Activated T-helper 2 cell treated with anti-CD3 and anti-CD28 coated beads, Interferon-gamma antibody, Interleukin-2, Interleukin-4, amounts not matched to agents 10 μg/mL and 5 μg/mL and 100 μg/mL, durations not matched to agents 14 hours and 24 hours and 36 hours (primary cell): ENCODE results near the gene C1orf159. TPM values are rescaled to one million over a fixed set of nuclear protein-coding genes. Genes with fewer than 3 reads are reported as not detected.

Experiments used
- DNase-seq: peaks from one replicate; pipeline ENCODE4 v3.0.0; 2021; ENCODE audit warnings: low spot score
- H3K27ac Mint-ChIP-seq: one replicate; pipeline ENCODE4 v1.8.0; 2021; ENCODE audit warnings: mixed read lengths
- H3K27me3 Mint-ChIP-seq: one replicate; pipeline ENCODE4 v1.8.0; 2021; ENCODE audit warnings: low read depth, mixed read lengths
- H3K36me3 Mint-ChIP-seq: one replicate; pipeline ENCODE4 v1.8.0; 2021; ENCODE audit warnings: low read depth, mixed read lengths
- H3K4me1 Mint-ChIP-seq: one replicate; pipeline ENCODE4 v1.8.0; 2021; ENCODE audit warnings: low read depth, mixed read lengths
- H3K4me3 Mint-ChIP-seq: one replicate; pipeline ENCODE4 v1.8.0; 2021; ENCODE audit warnings: low read depth, mild to moderate bottlenecking, moderate library complexity, mixed read lengths
- H3K9me3 Mint-ChIP-seq: one replicate; pipeline ENCODE4 v1.8.0; 2021; ENCODE audit warnings: mixed read lengths
- intact Hi-C: fragments of 100-400 bp; cut with micrococcal nuclease; formaldehyde crosslinking; loops from one replicate; pipeline ENCODE4 v1.15.1; 2023
- total RNA-seq: library from RNA; stranded (reverse); gene quantifications from 2 replicates; pipeline ENCODE4 v1.2.3, GENCODE V29; 2022

C1orf159 gene
- total RNA-seq, 1 donor from 2014 or later: 22.1 TPM

GRCh38 chr1:1124508-1124785 lies 8.6 kb upstream of the C1orf159 start:
- H3K36me3 Mint-ChIP-seq: no peaks in the 10 kb centered on the region
- intact Hi-C loops: loop anchor here (5.0 kb wide), 2 partner anchors 128 to 168 kb away; no protein-coding TSS in a partner anchor

GRCh38 chr1:1123581-1124507 lies 8.0 kb upstream of the C1orf159 start:
- H3K27me3 Mint-ChIP-seq: peaks cover 8% of the 10 kb centered on the region
- no peaks in the 10 kb centered on the region for H3K36me3 Mint-ChIP-seq
- DNase-seq: no peak
- H3K4me1 Mint-ChIP-seq: no peaks in the 10 kb centered on the region
- no peaks in the 10 kb centered on the region for H3K9me3 Mint-ChIP-seq
- no peak overlapping the region for H3K4me3 Mint-ChIP-seq
- no peak overlapping the region for H3K27ac Mint-ChIP-seq
- intact Hi-C loops: loop anchor here (5.0 kb wide), 2 partner anchors 128 to 168 kb away; no protein-coding TSS in a partner anchor

More at GRCh38 chr1:1124508-1124785, 8.6 kb upstream of the C1orf159 start:
- H3K27me3 Mint-ChIP-seq: peaks cover 4% of the 10 kb centered on the region
- H3K4me3 Mint-ChIP-seq: no peak overlapping the region
- no peak overlapping the region for H3K27ac Mint-ChIP-seq
- no peak for DNase-seq
- no peaks in the 10 kb centered on the region for H3K9me3 Mint-ChIP-seq
- no peaks in the 10 kb centered on the region for H3K4me1 Mint-ChIP-seq

- H3K4me3 Mint-ChIP-seq: no peak overlapping the region
- H3K27me3 Mint-ChIP-seq: peaks cover 9% of the 10 kb centered on the region
- DNase-seq: no peak
- intact Hi-C loops: loop anchor here (1.0 to 5.0 kb wide), 3 partner anchors 107 to 169 kb away; no protein-coding TSS in a partner anchor
- no peak overlapping the region for H3K27ac Mint-ChIP-seq
- H3K4me1 Mint-ChIP-seq: no peaks in the 10 kb centered on the region
- H3K9me3 Mint-ChIP-seq: no peaks in the 10 kb centered on the region
- H3K36me3 Mint-ChIP-seq: no peaks in the 10 kb centered on the region
Measured at GRCh38 chr1:1122981-1123480, 7.1 kb upstream of the C1orf159 start.

GRCh38 chr1:1122078-1122811 lies 6.4 kb upstream of the C1orf159 start:
- intact Hi-C loops: loop anchor here (1.0 to 5.0 kb wide), 3 partner anchors 108 to 170 kb away; no protein-coding TSS in a partner anchor
- DNase-seq: peak; percentile 75
- H3K36me3 Mint-ChIP-seq: no peaks in the 10 kb centered on the region
- H3K4me3 Mint-ChIP-seq: peak overlapping the region; percentile 26
- no peaks in the 10 kb centered on the region for H3K9me3 Mint-ChIP-seq
- H3K4me1 Mint-ChIP-seq: no peaks in the 10 kb centered on the region
- H3K27me3 Mint-ChIP-seq: peaks cover 12% of the 10 kb centered on the region
- no peak overlapping the region for H3K27ac Mint-ChIP-seq

GRCh38 chr1:1121611-1122077 lies 5.8 kb upstream of the C1orf159 start:
- Mint-ChIP-seq H3K36me3 (no peaks in the 10 kb centered on the region), H3K27me3 (peaks cover 12% of the 10 kb centered on the region), H3K4me1 (no peaks in the 10 kb centered on the region), H3K9me3 (no peaks in the 10 kb centered on the region), H3K4me3 (no peak overlapping the region), H3K27ac (no peak overlapping the region)
- intact Hi-C loops: loop anchor here (1.0 to 5.0 kb wide), 3 partner anchors 109 to 171 kb away; no protein-coding TSS in a partner anchor
- DNase-seq: no peak

GRCh38 chr1:1120866-1121591 lies 5.1 kb upstream of the C1orf159 start:
- Mint-ChIP-seq H3K27ac (no peak overlapping the region), H3K27me3 (peaks cover 12% of the 10 kb centered on the region), H3K4me3 (no peak overlapping the region), H3K9me3 (no peaks in the 10 kb centered on the region), H3K36me3 (no peaks in the 10 kb centered on the region), H3K4me1 (no peaks in the 10 kb centered on the region)
- intact Hi-C loops: loop anchor here (5.0 kb wide), 2 partner anchors 131 to 171 kb away; no protein-coding TSS in a partner anchor
- no peak for DNase-seq

- Mint-ChIP-seq H3K27ac (no peak overlapping the region), H3K9me3 (no peaks in the 10 kb centered on the region), H3K36me3 (peaks cover 2% of the 10 kb centered on the region), H3K4me3 (no peak overlapping the region), H3K27me3 (peaks cover 12% of the 10 kb centered on the region), H3K4me1 (peaks cover under 1% of the 10 kb centered on the region)
- intact Hi-C loops: loop anchor here (5.0 kb wide), 2 partner anchors 132 to 172 kb away; no protein-coding TSS in a partner anchor
- no peak for DNase-seq
Measured at GRCh38 chr1:1120096-1120495, 4.2 kb upstream of the C1orf159 start.

- no peak for DNase-seq
- no peak overlapping the region for H3K27ac Mint-ChIP-seq
- H3K27me3 Mint-ChIP-seq: peaks cover 12% of the 10 kb centered on the region
- H3K4me3 Mint-ChIP-seq: no peak overlapping the region
- H3K36me3 Mint-ChIP-seq: peaks cover 4% of the 10 kb centered on the region
- intact Hi-C loops: loop anchor here (5.0 to 10.0 kb wide), 3 partner anchors 55 to 188 kb away; partner anchors contain the start of genes ACAP3, PUSL1 and UBE2J2
- no peaks in the 10 kb centered on the region for H3K9me3 Mint-ChIP-seq
- peaks cover 8% of the 10 kb centered on the region for H3K4me1 Mint-ChIP-seq
Measured at GRCh38 chr1:1119272-1119890, 3.5 kb upstream of the C1orf159 start.

- Mint-ChIP-seq H3K27me3 (peaks cover 12% of the 10 kb centered on the region), H3K9me3 (no peaks in the 10 kb centered on the region), H3K4me1 (peaks cover 8% of the 10 kb centered on the region), H3K27ac (no peak overlapping the region), H3K4me3 (no peak overlapping the region), H3K36me3 (peaks cover 4% of the 10 kb centered on the region)
- intact Hi-C loops: loop anchor here (5.0 to 10.0 kb wide), 3 partner anchors 54 to 188 kb away; partner anchors contain the start of genes ACAP3, PUSL1 and UBE2J2
- no peak for DNase-seq
Measured at GRCh38 chr1:1118876-1119220, 3.0 kb upstream of the C1orf159 start.

- peaks cover 12% of the 10 kb centered on the region for H3K27me3 Mint-ChIP-seq
- peaks cover 8% of the 10 kb centered on the region for H3K4me1 Mint-ChIP-seq
- H3K36me3 Mint-ChIP-seq: peaks cover 10% of the 10 kb centered on the region
- intact Hi-C loops: loop anchor here (5.0 to 10.0 kb wide), 3 partner anchors 53 to 189 kb away; partner anchors contain the start of genes ACAP3, PUSL1 and UBE2J2
- DNase-seq: no peak
- H3K27ac Mint-ChIP-seq: no peak overlapping the region
- peak overlapping the region; percentile 52 for H3K4me3 Mint-ChIP-seq
- H3K9me3 Mint-ChIP-seq: peaks cover 4% of the 10 kb centered on the region
Measured at GRCh38 chr1:1118011-1118875, 2.4 kb upstream of the C1orf159 start.

GRCh38 chr1:1117469-1117831 lies 1.6 kb upstream of the C1orf159 start:
- DNase-seq: no peak
- Mint-ChIP-seq H3K36me3 (peaks cover 18% of the 10 kb centered on the region), H3K4me3 (peak overlapping the region; percentile 52), H3K9me3 (peaks cover 10% of the 10 kb centered on the region), H3K4me1 (peaks cover 8% of the 10 kb centered on the region), H3K27me3 (peaks cover 12% of the 10 kb centered on the region), H3K27ac (no peak overlapping the region)
- intact Hi-C loops: loop anchor here (2.0 to 10.0 kb wide), 5 partner anchors 53 to 190 kb away; partner anchors contain the start of genes ACAP3, PUSL1 and UBE2J2
